ENCODE measurements around the gene DOK7.

DOK7 gene

GRCh38 chr4:3520796-3521600, 57.9 kb downstream of the DOK7 start:
- no peak for DNase-seq (ENCODE audit: low read depth)

- no peak for DNase-seq (ENCODE audit: low read depth)
These were observed 58.7 kb downstream of the DOK7 start for GRCh38 chr4:3521621-3522325.

- DNase-seq (ENCODE audit: low read depth), result no peak
These were observed 59.2 kb downstream of the DOK7 start for GRCh38 chr4:3522326-3522640.

GRCh38 chr4:3522651-3523050, 59.5 kb downstream of the DOK7 start:
- DNase-seq (ENCODE audit: low read depth), result no peak

GRCh38 chr4:3523146-3523627, 60.1 kb downstream of the DOK7 start:
- no peak for DNase-seq (ENCODE audit: low read depth)

- no peak for DNase-seq (ENCODE audit: low read depth)
These were observed 60.6 kb downstream of the DOK7 start for GRCh38 chr4:3523628-3524221.

GRCh38 chr4:3524349-3524748, 61.2 kb downstream of the DOK7 start:
- DNase-seq (ENCODE audit: low read depth), result no peak

GRCh38 chr4:3524920-3525319, 61.8 kb downstream of the DOK7 start:
- no peak for DNase-seq (ENCODE audit: low read depth)

GRCh38 chr4:3525532-3526430, 62.7 kb downstream of the DOK7 start:
- no peak for DNase-seq (ENCODE audit: low read depth)

- no peak for DNase-seq (ENCODE audit: low read depth)
These were observed 63.4 kb downstream of the DOK7 start for GRCh38 chr4:3526456-3526855.

GRCh38 chr4:3527101-3527913, 64.2 kb downstream of the DOK7 start:
- no peak for DNase-seq (ENCODE audit: low read depth)

- DNase-seq (ENCODE audit: low read depth), result no peak
These were observed 65.1 kb downstream of the DOK7 start for GRCh38 chr4:3527914-3528876.

- no peak for DNase-seq (ENCODE audit: low read depth)
These were observed 66.3 kb downstream of the DOK7 start for GRCh38 chr4:3529363-3529762.

- DNase-seq (ENCODE audit: low read depth), result no peak
These were observed 66.9 kb downstream of the DOK7 start for GRCh38 chr4:3530051-3530450.

GRCh38 chr4:3530663-3531254, 67.7 kb downstream of the DOK7 start:
- DNase-seq (ENCODE audit: low read depth), result no peak

GRCh38 chr4:3531318-3531878, 68.3 kb downstream of the DOK7 start:
- DNase-seq (ENCODE audit: low read depth), result no peak

- DNase-seq (ENCODE audit: low read depth), result peak; percentile 64
These were observed 69.0 kb downstream of the DOK7 start, which contains the start of gene LRPAP1 for GRCh38 chr4:3531879-3532750. LRPAP1 (minus strand) TSS chr4:3532422; CDS start chr4:3532412, 10 bp downstream.

GRCh38 chr4:3532751-3533422, 69.8 kb downstream of the DOK7 start:
- no peak for DNase-seq (ENCODE audit: low read depth)

All from CMK (cell line).